NCI-H146 treated with DMSO at 0.1 percent for 48 hours (cell line): ENCODE measurements around the gene CCDC88C.

Source experiments
- DNase-seq: peaks from one replicate; lab custom pipeline; 2025; ENCODE audit not compliant: unreplicated experiment; lab: John Stamatoyannopoulos, UW

CCDC88C gene

GRCh38 chr14:91378930-91379578 is 38.6 kb downstream of the CCDC88C start:
- DNase-seq, result no peak

GRCh38 chr14:91377700-91378652 is 39.6 kb downstream of the CCDC88C start:
- DNase-seq, result no peak

- DNase-seq, result no peak
Observed at GRCh38 chr14:91376547-91377477, 40.8 kb downstream of the CCDC88C start.

GRCh38 chr14:91375720-91376452 is 41.7 kb downstream of the CCDC88C start:
- DNase-seq, result no peak

GRCh38 chr14:91374879-91375702 is 42.5 kb downstream of the CCDC88C start:
- DNase-seq, result peak; percentile 66

- no peak for DNase-seq
Observed at GRCh38 chr14:91374287-91374878, 43.2 kb downstream of the CCDC88C start.

GRCh38 chr14:91373591-91374254 is 43.9 kb downstream of the CCDC88C start:
- DNase-seq, result no peak

- peak; percentile 19 for DNase-seq
Observed at GRCh38 chr14:91372671-91373495, 44.7 kb downstream of the CCDC88C start.

GRCh38 chr14:91371990-91372375 is 45.6 kb downstream of the CCDC88C start:
- no peak for DNase-seq

GRCh38 chr14:91371011-91371989 is 46.3 kb downstream of the CCDC88C start:
- DNase-seq, result no peak

GRCh38 chr14:91369628-91370445 is 47.8 kb downstream of the CCDC88C start:
- DNase-seq, result no peak

GRCh38 chr14:91368776-91369416 is 48.7 kb downstream of the CCDC88C start:
- no peak for DNase-seq

GRCh38 chr14:91367173-91368171 is 50.1 kb downstream of the CCDC88C start:
- no peak for DNase-seq

GRCh38 chr14:91366749-91367148 is 50.9 kb downstream of the CCDC88C start:
- peak; percentile 12 for DNase-seq
